ENCODE results near the gene WRAP73.
"Not testable (repeated sequence)": the region's sequence is repeated elsewhere in the genome, so short reads cannot be mapped to it uniquely, and the experiment has no call there.

DNA sequence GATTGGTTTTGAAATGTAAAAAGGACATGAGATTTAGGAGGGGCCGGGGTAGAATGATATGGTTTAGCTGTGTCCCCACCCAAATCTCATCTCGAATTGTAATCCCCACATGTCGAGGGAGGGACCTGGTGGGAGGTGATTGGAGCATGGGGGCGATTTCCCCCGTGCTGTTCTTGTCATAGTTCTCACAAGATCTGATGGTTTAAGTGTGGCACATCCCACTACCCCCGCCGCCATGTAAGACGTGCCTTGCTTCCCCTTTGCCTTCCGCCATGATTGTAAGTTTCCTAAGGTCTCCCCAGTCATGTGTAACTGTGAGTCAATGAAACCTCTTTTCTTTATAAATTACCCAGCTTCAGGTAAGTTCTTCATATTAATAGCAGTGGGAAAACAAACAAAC is 27.8 kb downstream of the WRAP73 start:
- TF ChIP-seq ETS1 (IDR thresholded peaks at IDR 0.05); EZH2phosphoT487 (IDR thresholded peaks at IDR 0.05; ENCODE audit: unreplicated experiment): not testable (repeated sequence)
- TF ChIP-seq, protein P1, sequence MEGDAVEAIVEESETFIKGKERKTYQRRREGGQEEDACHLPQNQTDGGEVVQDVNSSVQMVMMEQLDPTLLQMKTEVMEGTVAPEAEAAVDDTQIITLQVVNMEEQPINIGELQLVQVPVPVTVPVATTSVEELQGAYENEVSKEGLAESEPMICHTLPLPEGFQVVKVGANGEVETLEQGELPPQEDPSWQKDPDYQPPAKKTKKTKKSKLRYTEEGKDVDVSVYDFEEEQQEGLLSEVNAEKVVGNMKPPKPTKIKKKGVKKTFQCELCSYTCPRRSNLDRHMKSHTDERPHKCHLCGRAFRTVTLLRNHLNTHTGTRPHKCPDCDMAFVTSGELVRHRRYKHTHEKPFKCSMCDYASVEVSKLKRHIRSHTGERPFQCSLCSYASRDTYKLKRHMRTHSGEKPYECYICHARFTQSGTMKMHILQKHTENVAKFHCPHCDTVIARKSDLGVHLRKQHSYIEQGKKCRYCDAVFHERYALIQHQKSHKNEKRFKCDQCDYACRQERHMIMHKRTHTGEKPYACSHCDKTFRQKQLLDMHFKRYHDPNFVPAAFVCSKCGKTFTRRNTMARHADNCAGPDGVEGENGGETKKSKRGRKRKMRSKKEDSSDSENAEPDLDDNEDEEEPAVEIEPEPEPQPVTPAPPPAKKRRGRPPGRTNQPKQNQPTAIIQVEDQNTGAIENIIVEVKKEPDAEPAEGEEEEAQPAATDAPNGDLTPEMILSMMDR (conservative IDR thresholded peaks at IDR 0.05; ENCODE audit: low read depth in 2 of 2), result not testable (repeated sequence)

Measured in GM23338 (cell line).